Transverse colon (tissue), 4 donors: Measurements from ENCODE around the gene DIPK1B.

Experiments
- CTCF ChIP-seq, 5 experiments: fragments of 200-600 bp in 3 of 5; fragments of 450-650 bp in 2 of 5; sonication (generic) in 3 of 5; IDR thresholded peaks; 1 replicate in 2 of 5; 2 replicates in 3 of 5; pipeline ENCODE4 v1.5.1; 2016 to 2017; ENCODE audit warnings: antibody characterized with exemption in 5 of 5, inconsistent platforms in 3 of 5, mild to moderate bottlenecking in 2 of 5, moderate library complexity in 1 of 5
- EP300 ChIP-seq: sonication (generic); formaldehyde crosslinking; IDR thresholded peaks from one replicate; pipeline ENCODE4 v1.6.1; 2017; ENCODE audit warnings: antibody characterized with exemption, low read depth
- POLR2A ChIP-seq: fragments of 450-650 bp; IDR thresholded peaks from one replicate; pipeline ENCODE4 v1.6.1; 2016; ENCODE audit warnings: antibody characterized with exemption, mild to moderate bottlenecking, moderate library complexity
- POLR2AphosphoS5 ChIP-seq, 3 donors: sonication (generic); formaldehyde crosslinking; IDR thresholded peaks; one replicate each; pipeline ENCODE4 v1.6.1; 2016; ENCODE audit warnings: antibody characterized with exemption in 3 of 3

- TF ChIP-seq CTCF (IDR thresholded peaks at IDR 0.05) (no peak), POLR2AphosphoS5 (IDR thresholded peaks at IDR 0.05) (no peak), POLR2A (no peak), EP300 (no peak)
These were observed 31.3 kb upstream of the DIPK1B start for GRCh38 chr9:136681029-136681428.
